GM12872 (cell line): ENCODE measurements around the gene KLHDC7A.

ENCODE experiments used
- TF ChIP-seq, protein P1 (sequence below): IDR thresholded peaks from 3 replicates; pipeline ENCODE4 v1.5.1; 2011; ENCODE audit warnings: low read depth, mild to moderate bottlenecking, low read length, moderate library complexity; ENCODE audit not compliant: insufficient read depth

The KLHDC7A gene

DNA sequence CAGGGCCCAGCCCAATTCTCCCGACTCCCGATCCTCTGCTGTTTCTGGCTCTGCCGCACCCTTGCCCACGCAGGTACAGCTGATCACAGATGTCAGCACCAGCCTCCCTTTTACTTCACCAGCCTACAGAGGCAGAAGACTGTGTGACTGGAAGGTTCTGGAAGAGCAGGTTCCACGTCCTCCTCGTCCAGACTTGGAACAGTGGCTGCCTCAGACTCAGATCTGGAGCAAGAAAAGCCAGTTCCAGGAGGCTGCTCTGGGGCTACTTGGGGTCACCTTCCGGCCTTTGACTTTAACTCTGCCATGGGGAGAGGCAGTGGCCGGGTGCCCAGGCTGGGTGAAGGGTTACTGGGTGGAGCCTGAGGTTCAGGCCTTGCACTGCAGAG is 16.1 kb upstream of the KLHDC7A start:
- TF ChIP-seq, protein P1, sequence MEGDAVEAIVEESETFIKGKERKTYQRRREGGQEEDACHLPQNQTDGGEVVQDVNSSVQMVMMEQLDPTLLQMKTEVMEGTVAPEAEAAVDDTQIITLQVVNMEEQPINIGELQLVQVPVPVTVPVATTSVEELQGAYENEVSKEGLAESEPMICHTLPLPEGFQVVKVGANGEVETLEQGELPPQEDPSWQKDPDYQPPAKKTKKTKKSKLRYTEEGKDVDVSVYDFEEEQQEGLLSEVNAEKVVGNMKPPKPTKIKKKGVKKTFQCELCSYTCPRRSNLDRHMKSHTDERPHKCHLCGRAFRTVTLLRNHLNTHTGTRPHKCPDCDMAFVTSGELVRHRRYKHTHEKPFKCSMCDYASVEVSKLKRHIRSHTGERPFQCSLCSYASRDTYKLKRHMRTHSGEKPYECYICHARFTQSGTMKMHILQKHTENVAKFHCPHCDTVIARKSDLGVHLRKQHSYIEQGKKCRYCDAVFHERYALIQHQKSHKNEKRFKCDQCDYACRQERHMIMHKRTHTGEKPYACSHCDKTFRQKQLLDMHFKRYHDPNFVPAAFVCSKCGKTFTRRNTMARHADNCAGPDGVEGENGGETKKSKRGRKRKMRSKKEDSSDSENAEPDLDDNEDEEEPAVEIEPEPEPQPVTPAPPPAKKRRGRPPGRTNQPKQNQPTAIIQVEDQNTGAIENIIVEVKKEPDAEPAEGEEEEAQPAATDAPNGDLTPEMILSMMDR = no peak

DNA sequence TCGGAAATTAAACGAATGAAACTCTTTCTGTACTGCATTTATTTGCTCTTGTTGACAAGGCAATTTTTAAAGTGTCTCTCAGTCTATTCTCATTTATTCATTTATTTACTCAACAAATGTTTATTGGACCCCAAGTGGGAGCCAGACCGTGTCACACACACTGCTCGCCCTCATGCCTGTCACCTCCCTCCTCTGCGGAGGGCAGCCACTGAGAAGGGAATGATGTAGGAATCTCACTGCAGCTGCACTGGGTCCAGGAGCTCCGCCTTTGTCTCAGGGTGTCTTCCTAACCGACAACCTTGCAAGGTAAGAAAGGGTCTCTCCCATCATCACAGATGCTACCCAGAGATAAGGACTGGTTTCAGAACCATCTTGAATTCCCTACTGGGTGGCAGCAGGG is 14.1 kb upstream of the KLHDC7A start:
- TF ChIP-seq, protein P1 = no peak

DNA sequence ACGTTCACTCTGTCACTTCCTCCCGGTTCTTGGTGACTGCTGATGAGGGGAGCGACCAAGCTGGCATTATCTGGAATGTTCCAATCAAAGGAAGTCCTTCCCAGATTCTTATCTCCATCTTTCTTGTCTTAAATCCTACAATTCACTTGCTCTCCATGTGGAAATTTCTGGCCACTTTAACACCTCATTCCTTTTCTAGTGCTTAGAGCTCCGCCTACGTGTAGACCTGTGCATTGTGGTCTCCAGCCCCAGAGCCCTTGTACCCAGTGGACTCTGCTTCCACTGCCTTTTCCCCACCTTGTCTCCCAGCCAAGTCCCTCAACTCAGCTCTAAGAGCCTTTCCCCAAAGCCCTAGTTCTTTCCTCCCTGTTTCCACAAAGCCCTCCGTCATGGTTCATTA is 12.2 kb upstream of the KLHDC7A start:
- TF ChIP-seq, protein P1 = no peak

DNA sequence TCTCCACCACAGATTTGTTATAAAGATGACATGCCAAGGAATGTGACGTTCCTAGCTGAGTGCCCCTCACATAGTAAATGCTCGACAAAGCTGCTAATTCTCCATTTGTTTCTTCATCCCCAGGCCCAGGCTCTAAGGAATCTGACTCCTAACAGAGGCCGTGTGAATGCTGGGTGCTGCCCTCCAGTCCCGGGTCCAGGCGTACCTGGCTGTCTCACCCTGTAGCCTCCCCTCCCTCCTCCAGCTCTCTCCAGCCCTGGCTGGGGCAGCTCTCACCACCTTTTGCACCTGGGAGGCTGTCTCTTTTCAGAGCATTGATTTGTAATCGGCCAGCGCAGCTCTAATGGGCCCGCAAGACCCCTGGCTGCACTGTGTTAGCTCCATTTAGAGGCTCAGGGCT is 11.2 kb upstream of the KLHDC7A start:
- TF ChIP-seq, protein P1 = no peak

DNA sequence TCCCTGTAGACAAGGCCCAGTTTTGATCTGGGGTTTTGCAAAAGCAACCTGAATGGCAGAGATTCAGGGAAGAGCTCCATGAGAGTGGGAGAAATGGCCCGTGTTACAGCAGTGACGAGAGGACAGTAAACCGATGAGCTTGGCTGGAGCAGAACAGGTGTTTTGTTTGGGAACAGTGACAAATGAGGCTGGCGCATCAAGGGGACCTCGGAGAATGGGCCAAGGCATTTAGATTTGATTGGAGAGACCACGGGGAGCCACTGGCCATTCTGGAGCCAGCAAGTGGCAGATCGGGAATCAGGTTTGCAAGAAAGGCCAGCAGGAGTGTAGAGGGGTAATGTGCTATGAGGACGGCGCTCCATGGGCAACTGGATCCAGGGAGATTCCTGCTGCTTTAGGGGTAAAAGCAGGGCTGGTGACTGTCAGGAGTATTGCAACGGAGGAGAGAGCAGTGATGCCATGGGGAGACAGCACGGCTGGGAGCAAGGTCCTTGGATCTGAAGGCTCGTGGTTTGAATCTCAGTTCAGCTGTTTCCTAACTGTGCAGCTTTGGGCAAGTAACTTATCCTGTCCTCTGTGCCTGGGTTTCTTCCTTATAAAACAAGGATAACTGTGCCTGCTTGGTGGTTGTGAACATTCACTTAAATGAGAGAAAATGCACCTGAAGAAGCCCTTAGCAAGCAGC is 9.9 kb upstream of the KLHDC7A start:
- TF ChIP-seq, protein P1 = no peak

DNA sequence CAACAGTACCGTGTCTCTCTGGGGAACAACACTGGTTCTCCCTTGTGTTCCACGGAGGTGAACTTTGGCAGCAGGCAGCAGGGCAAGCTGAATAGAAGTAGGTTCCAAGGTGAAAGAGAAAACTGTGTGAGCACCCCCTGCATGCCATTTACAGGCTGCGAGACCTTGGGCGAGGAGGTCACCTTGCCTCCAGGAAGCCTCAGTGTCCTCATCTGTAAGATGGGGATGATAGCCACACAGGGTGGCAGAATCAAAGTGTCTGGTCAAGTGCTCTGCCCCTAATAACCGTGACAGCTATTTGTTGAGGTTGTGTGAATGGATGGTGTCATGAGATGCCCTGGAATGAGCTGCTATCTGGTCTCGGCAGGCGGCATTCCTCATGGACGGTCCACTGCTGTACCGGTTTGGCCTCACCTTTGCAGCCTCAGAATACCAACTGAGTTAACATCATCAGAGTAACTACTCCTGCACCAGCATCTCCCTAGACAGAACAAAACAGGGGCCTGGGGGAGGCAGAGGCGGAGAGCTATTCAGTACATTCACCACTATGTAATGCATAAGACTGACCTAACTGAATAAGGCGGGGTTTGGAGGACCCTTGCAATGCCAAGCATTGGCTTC is 7.4 kb upstream of the KLHDC7A start:
- TF ChIP-seq, protein P1 = no peak

DNA sequence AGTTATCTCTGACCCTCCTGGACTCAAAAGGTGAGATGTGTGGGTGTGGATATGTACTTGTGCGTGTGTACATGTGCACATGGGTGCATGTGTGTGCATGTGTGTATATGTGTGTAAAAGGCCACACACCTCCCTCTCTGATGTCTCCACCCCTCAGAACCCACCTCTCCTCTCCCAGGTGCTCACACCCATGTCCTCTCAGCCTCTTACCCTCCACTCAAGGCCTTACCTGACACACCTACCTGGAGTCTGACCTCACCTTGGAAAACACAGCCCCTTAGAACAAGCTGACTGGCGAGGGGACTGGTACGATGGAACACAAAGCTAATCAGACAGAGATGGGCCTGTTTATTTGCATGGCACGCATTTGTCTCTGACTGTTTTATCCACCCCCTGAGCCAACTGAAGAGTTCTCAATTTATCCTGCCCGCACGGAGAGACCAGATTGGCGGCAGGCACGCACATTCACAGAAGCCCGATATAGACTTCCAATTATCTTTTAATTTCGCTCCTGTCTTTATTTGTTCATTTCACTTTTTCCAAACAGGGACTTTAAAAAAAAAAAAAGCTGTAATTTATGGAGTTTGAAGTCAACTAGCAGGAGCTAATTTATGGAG is 6.1 kb upstream of the KLHDC7A start:
- TF ChIP-seq, protein P1 = no peak
